Small intestine (tissue), 16 donors: ENCODE measurements around the gene PRKAB1. TPM values are rescaled to one million over a fixed set of nuclear protein-coding genes. Genes with fewer than 3 reads are reported as not detected.
"Not testable (repeated sequence)": the region's sequence is repeated elsewhere in the genome, so short reads cannot be mapped to it uniquely, and the experiment has no call there.

Experiments
- DNase-seq, 2 donors: peaks; one replicate each; pipeline versions ENCODE4 v3.0.0 to v3.0.0-alpha.2; 2013
- FAIRE-seq: peaks from 2 replicates; lab custom pipeline; 2012; peaks lifted over from hg19 to GRCh38; lab: Jason Lieb, UNC
- H3K27ac ChIP-seq, 3 donors: one replicate each; pipeline ENCODE4 v1.5.1; 2013; ENCODE audit warnings: low read length in 2 of 3, mild to moderate bottlenecking in 2 of 3, control low read depth in 1 of 3, inconsistent platforms in 1 of 3, low read depth in 1 of 3, moderate library complexity in 1 of 3
- H3K27me3 ChIP-seq, 3 donors: one replicate each; pipeline ENCODE4 v1.6.1; 2013; ENCODE audit warnings: low read length in 3 of 3, inconsistent platforms in 1 of 3; ENCODE audit not compliant: control insufficient read depth in 3 of 3, insufficient read depth in 3 of 3
- H3K36me3 ChIP-seq, 3 donors: one replicate each; pipeline ENCODE4 v1.6.1; 2013; ENCODE audit warnings: low read length in 3 of 3, inconsistent platforms in 1 of 3, low read depth in 1 of 3, mild to moderate bottlenecking in 1 of 3, moderate library complexity in 1 of 3; ENCODE audit not compliant: control insufficient read depth in 3 of 3, insufficient read depth in 2 of 3
- H3K4me1 ChIP-seq, 3 donors: one replicate each; pipeline ENCODE4 v1.6.1; 2013; ENCODE audit warnings: low read length in 2 of 3, inconsistent platforms in 1 of 3, low read depth in 1 of 3, mild to moderate bottlenecking in 1 of 3, moderate library complexity in 1 of 3; ENCODE audit not compliant: control insufficient read depth in 3 of 3, insufficient read depth in 2 of 3
- H3K4me3 ChIP-seq, 3 donors: one replicate each; pipeline ENCODE4 v1.5.1; 2013; ENCODE audit warnings: low read length in 3 of 3, control low read depth in 1 of 3, inconsistent platforms in 1 of 3, low read depth in 1 of 3, mild to moderate bottlenecking in 1 of 3, moderate library complexity in 1 of 3
- H3K9me3 ChIP-seq, 2 donors: one replicate each; pipeline ENCODE4 v1.6.1; 2013; ENCODE audit warnings: low read depth in 1 of 2, low read length in 1 of 2; ENCODE audit not compliant: control insufficient read depth in 2 of 2, insufficient read depth in 1 of 2
- WGBS, 3 donors: extraction: QIAGEN DNeasy Blood & Tissue Kit; methylation state at CpG; one replicate each; pipeline ENCODE4 v1.1.7; 2013; 5-methylcytosine and 5-hydroxymethylcytosine counted together
- long read RNA-seq, 10 donors: transcript quantifications; one replicate each; lab custom pipeline, GENCODE V29; 2026
- polyA plus RNA-seq, 4 donors: library from polyadenylated mRNA; stranded (reverse) in 3 of 4; unstranded in 1 of 4; fragments of 200-250 nt in 3 of 4; fragments of 120-200 nt in 1 of 4; gene quantifications; one replicate each; pipeline versions ENCODE4 v1.2.1 to v1.2.3, GENCODE V29; 2013
- donor health status: healthy with polysubstance abuse.
- donor health status: control.
- donor health status: control.
- donor health status: Bipolar disorder and iron deficiency.
- donor health status: healthy.

Gene PRKAB1, protein sequence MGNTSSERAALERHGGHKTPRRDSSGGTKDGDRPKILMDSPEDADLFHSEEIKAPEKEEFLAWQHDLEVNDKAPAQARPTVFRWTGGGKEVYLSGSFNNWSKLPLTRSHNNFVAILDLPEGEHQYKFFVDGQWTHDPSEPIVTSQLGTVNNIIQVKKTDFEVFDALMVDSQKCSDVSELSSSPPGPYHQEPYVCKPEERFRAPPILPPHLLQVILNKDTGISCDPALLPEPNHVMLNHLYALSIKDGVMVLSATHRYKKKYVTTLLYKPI
- polyA plus RNA-seq = 10 to 100 TPM; 32.3 to 70.2 (median 64.0) TPM
- long read RNA-seq, donor 1, full-length matches to known transcripts = 68 of 68 reads
- long read RNA-seq, donor 1, partial matches to known transcripts = 0 of 68 reads
- long read RNA-seq, donor 1, other reads (novel, unspliced or antisense) = 0 of 68 reads
- long read RNA-seq, donor 2, partial matches to known transcripts = 0 of 4 reads
- long read RNA-seq, donor 2, other reads (novel, unspliced or antisense) = 0 of 4 reads
- long read RNA-seq, donor 3, full-length matches to known transcripts = 17 of 17 reads
- long read RNA-seq, donor 3, partial matches to known transcripts = 0 of 17 reads
- long read RNA-seq, donor 3, other reads (novel, unspliced or antisense) = 0 of 17 reads
- long read RNA-seq, donor 4, partial matches to known transcripts = 0 of 1 reads
- long read RNA-seq, donor 4, other reads (novel, unspliced or antisense) = 0 of 1 reads
- long read RNA-seq, donor 5, transcript PRKAB1-201 (7 exons, 2,610 nt) = minor isoform, 5 of 14 reads
- long read RNA-seq, donor 5, transcript PRKAB1-202 (1 exons, 1,510 nt) = major isoform, 9 of 14 reads
- long read RNA-seq, donor 5, partial matches to known transcripts = 0 of 14 reads
- long read RNA-seq, donor 5, other reads (novel, unspliced or antisense) = 0 of 14 reads
- long read RNA-seq, donor 6, full-length matches to known transcripts = 38 of 38 reads
- long read RNA-seq, donor 6, partial matches to known transcripts = 0 of 38 reads
- long read RNA-seq, donor 6, other reads (novel, unspliced or antisense) = 0 of 38 reads
- long read RNA-seq, donor 7 = 0 reads
- long read RNA-seq, donor 8, partial matches to known transcripts = 0 of 1 reads
- long read RNA-seq, donor 8, other reads (novel, unspliced or antisense) = 0 of 1 reads
- long read RNA-seq, donor 9, full-length matches to known transcripts = 4 of 4 reads
- long read RNA-seq, donor 9, partial matches to known transcripts = 0 of 4 reads
- long read RNA-seq, donor 9, other reads (novel, unspliced or antisense) = 0 of 4 reads
- long read RNA-seq, donor 10, full-length matches to known transcripts = 53 of 53 reads
- long read RNA-seq, donor 10, partial matches to known transcripts = 0 of 53 reads
- long read RNA-seq, donor 10, other reads (novel, unspliced or antisense) = 0 of 53 reads

DNA sequence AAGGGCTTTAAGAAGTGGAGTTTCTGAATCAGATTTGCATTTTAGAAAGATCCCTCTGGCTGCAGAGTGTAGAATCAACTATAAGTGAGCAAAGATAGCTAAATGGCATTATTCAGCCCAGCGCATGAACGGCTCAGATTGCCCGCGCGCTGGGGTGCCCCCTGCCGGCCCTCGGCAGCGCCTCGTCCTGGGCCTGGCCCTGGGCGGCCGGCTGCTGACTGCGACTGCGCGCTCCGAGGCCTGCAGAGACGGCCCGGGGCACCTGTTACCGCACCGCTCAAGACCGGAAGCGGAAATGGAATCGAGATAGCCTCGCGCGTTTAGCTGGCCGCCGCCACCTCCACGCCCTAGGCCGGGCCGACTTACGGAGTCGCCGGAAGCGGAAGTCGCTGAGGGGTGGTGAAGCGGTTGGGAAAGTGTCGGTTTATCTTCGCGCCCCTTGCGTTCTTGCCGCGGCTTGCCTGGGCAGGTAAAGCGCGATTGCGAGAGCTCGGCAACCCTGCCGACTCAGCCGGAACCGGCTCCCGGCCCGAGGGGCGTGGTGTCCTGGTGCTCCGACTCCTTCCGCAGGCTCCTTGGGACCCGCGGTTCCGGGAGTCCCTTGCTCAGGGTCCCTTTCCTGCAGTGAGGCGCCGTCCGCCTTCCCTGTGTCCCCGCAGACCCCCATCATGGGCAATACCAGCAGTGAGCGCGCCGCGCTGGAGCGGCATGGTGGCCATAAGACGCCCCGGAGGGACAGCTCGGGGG lies at the start of gene PRKAB1:
Gene PRKAB1 (plus strand): TSS at position 557 of the 747 bp plus-strand sequence. CDS start 112 bp downstream, at position 669.
- peak within 1 kb of the TSS; percentile 89 to 100 (median 99) for H3K27ac ChIP-seq
- H3K9me3 ChIP-seq = no peaks in the 10 kb centered on the region
- FAIRE-seq (no peak), DNase-seq (peak; percentile 98 to 99)
- H3K4me1 ChIP-seq = peaks cover 2 to 23% (median 8%) of the 10 kb centered on the region in 3 donors
- no peaks in the 10 kb centered on the region for H3K27me3 ChIP-seq
- peak within 1 kb of the TSS; percentile 72 to 91 (median 89) for H3K4me3 ChIP-seq
- WGBS, 3 donors = 0 to 1% (median 1%) methylated on average over 64 to 69 of the region's 69 CpGs
- peaks cover 0 to 8% (median 4%) of the 10 kb centered on the region in 3 donors for H3K36me3 ChIP-seq

DNA sequence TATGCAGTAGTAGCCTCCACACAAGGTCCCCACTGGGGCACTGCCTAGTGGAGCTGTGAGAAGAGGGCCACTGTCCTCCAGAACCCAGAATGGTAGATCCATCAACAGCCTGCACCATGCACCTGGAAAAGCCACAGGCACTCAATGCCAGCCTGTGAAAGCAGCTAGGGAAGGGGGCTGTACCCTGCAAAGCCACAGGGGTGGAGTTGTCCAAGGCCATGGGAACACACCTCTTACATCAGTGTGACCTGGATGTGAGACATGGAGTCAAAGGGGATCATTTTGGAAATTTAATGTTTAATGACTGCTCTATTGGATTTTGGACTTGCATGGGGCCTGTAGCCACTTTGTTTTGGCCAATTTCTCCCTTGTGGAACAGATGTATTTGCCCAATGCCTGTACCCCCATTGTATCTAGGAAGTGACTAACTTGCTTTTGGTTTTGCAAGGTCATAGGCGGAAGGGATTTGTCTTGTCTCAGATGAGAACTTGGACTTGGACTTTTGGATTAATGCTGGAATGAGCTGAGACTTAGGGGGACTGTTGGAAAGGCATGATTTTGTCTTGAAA lies 49.5 kb upstream of the PRKAB1 start:
- H3K27ac ChIP-seq = not testable (repeated sequence)
- WGBS, 3 donors = 84 to 92% (median 92%) methylated on average over 1 of the region's 1 CpG

DNA sequence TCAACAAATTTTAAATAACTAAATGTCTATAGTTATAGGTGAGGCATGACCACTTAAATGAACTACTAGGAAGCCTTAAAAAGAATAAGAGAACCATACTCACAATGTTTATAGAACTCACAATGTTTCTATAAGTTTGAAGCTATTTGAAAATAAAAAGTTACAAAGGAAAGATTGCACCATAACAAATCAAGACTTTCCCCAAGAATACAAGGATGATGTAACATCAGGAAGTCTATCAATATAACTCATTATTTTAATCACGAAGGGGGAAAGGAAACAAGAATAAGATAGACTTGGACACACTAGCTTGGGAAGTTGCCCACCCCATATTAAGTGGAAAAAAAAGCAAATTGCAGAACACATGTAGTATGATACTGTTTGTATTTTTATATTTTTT lies 47.4 kb upstream of the PRKAB1 start:
- H3K36me3 ChIP-seq = no peaks in the 10 kb centered on the region
- no peak for DNase-seq
- H3K9me3 ChIP-seq = no peaks in the 10 kb centered on the region
- peaks cover 0 to 4% (median 0%) of the 10 kb centered on the region in 3 donors for H3K27me3 ChIP-seq
- H3K4me3 ChIP-seq = no peak overlapping the region
- H3K27ac ChIP-seq = no peak overlapping the region
- FAIRE-seq = no peak
- H3K4me1 ChIP-seq = no peaks in the 10 kb centered on the region
- WGBS, 3 donors = 40 to 68% (median 59%) methylated on average over 1 of the region's 1 CpG

More for the DNA sequence above, 49.5 kb upstream of the PRKAB1 start:
- H3K4me3 ChIP-seq, H3K4me1 ChIP-seq, DNase-seq, H3K36me3 ChIP-seq, H3K27me3 ChIP-seq, H3K9me3 ChIP-seq, FAIRE-seq: not testable (repeated sequence)

DNA sequence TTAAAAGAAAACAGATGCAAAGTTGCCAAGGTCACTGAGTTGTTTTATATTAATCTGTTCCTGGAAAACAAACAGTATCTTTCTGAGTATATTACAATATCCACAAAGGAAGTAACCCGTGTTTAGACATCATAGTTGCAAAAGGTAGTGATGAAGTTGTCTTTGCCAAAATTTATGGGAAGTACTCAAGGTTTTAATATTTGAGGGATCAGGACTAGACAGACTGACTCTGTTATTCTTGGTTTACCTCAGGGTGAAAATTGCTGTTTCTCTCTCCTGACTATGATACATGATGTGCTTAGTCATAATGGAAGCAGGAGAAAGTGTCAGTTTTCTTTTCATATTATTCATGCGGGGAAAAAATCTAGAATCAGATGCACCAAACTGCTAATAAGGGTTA lies 46.1 kb upstream of the PRKAB1 start:
- Histone ChIP-seq H3K4me3 (no peak overlapping the region), H3K27me3 (peaks cover 0 to 4% (median 0%) of the 10 kb centered on the region in 3 donors), H3K27ac (no peak overlapping the region), H3K4me1 (no peaks in the 10 kb centered on the region), H3K36me3 (no peaks in the 10 kb centered on the region), H3K9me3 (no peaks in the 10 kb centered on the region)
- FAIRE-seq = no peak
- DNase-seq = no peak
- WGBS, 3 donors = 30 to 41% (median 35%) methylated on average over 2 of the region's 2 CpGs

DNA sequence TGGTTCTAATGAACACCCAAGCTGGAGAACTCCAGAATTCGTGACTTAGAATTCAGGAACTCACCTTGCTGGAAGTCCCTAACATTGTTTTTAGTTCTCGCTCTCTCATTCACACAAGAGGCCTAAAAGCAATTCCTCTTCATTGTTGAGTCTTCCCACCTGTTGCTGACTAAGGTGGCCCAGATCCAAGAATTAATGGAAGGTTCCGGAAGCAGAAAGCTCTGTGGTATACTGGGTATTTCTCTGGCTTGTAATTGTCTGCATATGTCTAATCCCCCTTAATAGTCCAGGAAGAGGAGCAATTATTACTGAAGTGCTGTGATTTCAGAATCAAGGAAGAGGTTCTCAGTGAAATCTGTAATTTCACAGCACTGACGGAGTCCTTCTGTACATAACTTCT lies 43.0 kb upstream of the PRKAB1 start:
- FAIRE-seq = no peak
- no peak for DNase-seq
- H3K36me3 ChIP-seq = no peaks in the 10 kb centered on the region
- H3K27ac ChIP-seq = no peak overlapping the region
- no peaks in the 10 kb centered on the region for H3K9me3 ChIP-seq
- no peaks in the 10 kb centered on the region for H3K4me1 ChIP-seq
- WGBS, 3 donors = 57 to 77% (median 72%) methylated on average over 4 of the region's 4 CpGs
- no peak overlapping the region for H3K4me3 ChIP-seq
- H3K27me3 ChIP-seq = peaks cover 0 to 7% (median 0%) of the 10 kb centered on the region in 3 donors

DNA sequence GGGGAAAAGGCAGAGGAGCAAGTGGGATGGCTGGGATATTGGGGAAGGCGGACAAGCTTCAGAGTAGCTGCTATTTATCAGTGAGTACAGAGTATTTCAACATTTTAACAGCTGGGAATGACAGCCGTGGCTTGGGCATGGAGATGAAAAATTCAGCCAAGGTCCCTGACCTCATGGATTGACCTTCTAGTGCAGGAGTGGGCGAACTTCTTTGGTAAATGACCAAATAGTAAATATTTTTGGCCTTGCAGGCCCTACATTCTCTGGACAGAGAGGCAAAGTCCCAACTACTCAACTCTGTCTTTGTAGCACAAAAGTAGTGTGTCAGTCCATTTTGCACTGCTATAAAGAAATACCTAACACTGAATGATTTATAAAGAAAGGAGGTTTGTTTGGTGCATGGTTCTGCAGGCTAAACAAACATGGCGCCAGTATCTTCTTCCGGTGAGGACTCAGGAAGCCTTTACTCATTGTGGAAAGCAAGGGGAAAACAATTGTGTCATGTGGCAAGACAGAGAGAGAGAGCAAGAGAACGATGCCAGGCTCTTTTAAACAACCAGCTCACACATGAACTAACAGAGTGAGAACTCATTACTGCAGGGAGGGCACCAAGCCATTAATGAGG lies 40.8 kb upstream of the PRKAB1 start:
- no peak for DNase-seq
- Histone ChIP-seq H3K9me3 (no peaks in the 10 kb centered on the region), H3K27ac (no peak overlapping the region), H3K36me3 (no peaks in the 10 kb centered on the region), H3K4me1 (no peaks in the 10 kb centered on the region), H3K4me3 (no peak overlapping the region), H3K27me3 (peaks cover 0 to 7% (median 0%) of the 10 kb centered on the region in 3 donors)
- 68 to 78% (median 74%) methylated on average over 6 of the region's 6 CpGs for WGBS, 3 donors
- FAIRE-seq = no peak

DNA sequence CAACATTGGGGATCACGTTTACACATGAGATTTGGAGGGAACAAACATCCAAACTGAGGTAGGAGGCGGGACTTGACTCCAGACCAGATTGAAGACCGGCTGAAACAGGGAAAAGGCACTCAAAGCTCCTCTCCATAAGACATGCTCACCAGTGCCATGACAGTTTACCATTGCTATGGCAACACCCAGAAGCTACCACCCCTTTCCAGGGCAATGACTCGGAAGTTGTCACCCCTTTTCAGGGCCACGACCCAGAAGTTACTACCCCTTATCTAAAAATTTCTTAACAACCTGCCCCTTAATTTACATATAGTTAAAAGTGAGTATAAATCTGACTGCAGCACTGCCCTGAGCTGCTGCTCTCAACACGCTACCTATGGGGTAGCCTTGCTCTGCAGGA lies 40.2 kb upstream of the PRKAB1 start:
- FAIRE-seq (no peak), DNase-seq (no peak)
- Histone ChIP-seq H3K9me3 (no peaks in the 10 kb centered on the region), H3K36me3 (no peaks in the 10 kb centered on the region), H3K4me1 (no peaks in the 10 kb centered on the region), H3K27ac (no peak overlapping the region), H3K4me3 (no peak overlapping the region), H3K27me3 (peaks cover 0 to 5% (median 0%) of the 10 kb centered on the region in 3 donors)
- 65 to 76% (median 68%) methylated on average over 6 of the region's 6 CpGs for WGBS, 3 donors
